GM12874 (cell line): Measurements from ENCODE around the gene CACNA1S.

Experiments
- CTCF ChIP-seq: IDR thresholded peaks from 2 replicates; pipeline ENCODE4 v1.5.1; 2011; ENCODE audit warnings: low read depth, mild to moderate bottlenecking, control low read depth, low read length, moderate library complexity; ENCODE audit not compliant: insufficient read depth

Gene CACNA1S

GRCh38 chr1:201054091-201054543 lies 58.1 kb downstream of the CACNA1S start:
- TF ChIP-seq CTCF = no peak

- no peak for TF ChIP-seq CTCF
Observed at GRCh38 chr1:201053155-201053860, 58.9 kb downstream of the CACNA1S start.

- no peak for TF ChIP-seq CTCF
Observed at GRCh38 chr1:201051399-201051798, 60.8 kb downstream of the CACNA1S start.

- TF ChIP-seq CTCF = no peak
Observed at GRCh38 chr1:201050515-201051277, 61.5 kb downstream of the CACNA1S start.

- TF ChIP-seq CTCF = no peak
Observed at GRCh38 chr1:201049248-201049831, 62.9 kb downstream of the CACNA1S start.

- no peak for TF ChIP-seq CTCF
Observed at GRCh38 chr1:201048521-201048920, 63.7 kb downstream of the CACNA1S start.

- no peak for TF ChIP-seq CTCF
Observed at GRCh38 chr1:201044119-201044518, 68.1 kb downstream of the CACNA1S start.
